Astrocyte (in vitro differentiated cells and primary cell): ENCODE data around the gene MON1B. TPM values are rescaled to one million over a fixed set of nuclear protein-coding genes. Genes with fewer than 3 reads are reported as not detected.

Experiments
- DNase-seq: peaks from one replicate; pipeline ENCODE4 v3.0.0-alpha.2; 2010; ENCODE audit warnings: low read depth
- FAIRE-seq: peaks from 2 replicates; lab custom pipeline; 2011; peaks lifted over from hg19 to GRCh38; lab: Jason Lieb, UNC
- H2AFZ ChIP-seq: 2 replicates; pipeline ENCODE4 v1.6.0; 2012; ENCODE audit warnings: low read depth, low read length, inconsistent platforms
- H3K27ac ChIP-seq: 2 replicates; pipeline ENCODE4 v1.5.1; 2011; ENCODE audit warnings: low read depth, low read length, inconsistent platforms
- H3K27me3 ChIP-seq: 2 replicates; pipeline ENCODE4 v1.6.0; 2011; ENCODE audit warnings: low read length, inconsistent platforms; ENCODE audit not compliant: insufficient read depth
- H3K36me3 ChIP-seq: 2 replicates; pipeline ENCODE4 v1.5.1; 2011; ENCODE audit warnings: low read length, inconsistent platforms; ENCODE audit not compliant: insufficient read depth
- H3K4me1 ChIP-seq: 2 replicates; pipeline ENCODE4 v1.5.1; 2011; ENCODE audit warnings: low read length, inconsistent platforms; ENCODE audit not compliant: insufficient read depth
- H3K4me2 ChIP-seq: 2 replicates; pipeline ENCODE4 v1.6.0; 2012; ENCODE audit warnings: low read length, inconsistent platforms
- H3K4me3 ChIP-seq: 2 replicates; pipeline ENCODE4 v1.5.1; 2011; ENCODE audit warnings: low read depth, mild to moderate bottlenecking, low read length, inconsistent platforms; ENCODE audit not compliant: insufficient read depth
- H3K79me2 ChIP-seq: 2 replicates; pipeline ENCODE4 v1.6.0; 2012; ENCODE audit warnings: mild to moderate bottlenecking, low read length, inconsistent platforms; ENCODE audit not compliant: insufficient read depth
- H3K9ac ChIP-seq: 2 replicates; pipeline ENCODE4 v1.6.0; 2012; ENCODE audit warnings: mild to moderate bottlenecking, low read length, inconsistent platforms
- H3K9me3 ChIP-seq: 2 replicates; pipeline ENCODE4 v1.5.1; 2012; ENCODE audit warnings: low read depth, mild to moderate bottlenecking, low read length, inconsistent platforms; ENCODE audit not compliant: insufficient read depth
- H4K20me1 ChIP-seq: 2 replicates; pipeline ENCODE4 v1.6.0; 2012; ENCODE audit warnings: low read length, inconsistent platforms; ENCODE audit not compliant: insufficient read depth
- H3K27ac Mint-ChIP-seq: one replicate; pipeline ENCODE4 v1.8.0; 2021; ENCODE audit warnings: mild to moderate bottlenecking, mixed read lengths; ENCODE audit not compliant: unreplicated experiment
- H3K27me3 Mint-ChIP-seq: one replicate; pipeline ENCODE4 v1.8.0; 2021; ENCODE audit warnings: low read depth, mixed read lengths; ENCODE audit not compliant: unreplicated experiment
- H3K36me3 Mint-ChIP-seq: one replicate; pipeline ENCODE4 v1.8.0; 2021; ENCODE audit warnings: low read depth, mixed read lengths; ENCODE audit not compliant: unreplicated experiment
- H3K4me1 Mint-ChIP-seq: one replicate; pipeline ENCODE4 v1.8.0; 2021; ENCODE audit warnings: low read depth, mixed read lengths; ENCODE audit not compliant: unreplicated experiment
- H3K4me3 Mint-ChIP-seq: one replicate; pipeline ENCODE4 v1.8.0; 2021; ENCODE audit warnings: mild to moderate bottlenecking, moderate library complexity, mixed read lengths; ENCODE audit not compliant: unreplicated experiment
- H3K9me3 Mint-ChIP-seq: one replicate; pipeline ENCODE4 v1.8.0; 2021; ENCODE audit warnings: mild to moderate bottlenecking, mixed read lengths; ENCODE audit not compliant: unreplicated experiment
- CTCF ChIP-seq: IDR thresholded peaks from 2 replicates; pipeline ENCODE4 v1.5.1; 2011; ENCODE audit warnings: low read depth, mild to moderate bottlenecking, inconsistent platforms, low read length, moderate library complexity; ENCODE audit not compliant: insufficient read depth
- EZH2 ChIP-seq: IDR thresholded peaks from 2 replicates; pipeline ENCODE4 v1.6.1; 2012; ENCODE audit warnings: mild to moderate bottlenecking, low read length, inconsistent platforms; ENCODE audit not compliant: insufficient read depth
- total RNA-seq: library from RNA; stranded (reverse); gene quantifications from 2 replicates; pipeline ENCODE4 v1.2.1, GENCODE V29; 2021

The MON1B gene
- total RNA-seq, 1 donor from 2014 or later, result 40.5 TPM

DNA sequence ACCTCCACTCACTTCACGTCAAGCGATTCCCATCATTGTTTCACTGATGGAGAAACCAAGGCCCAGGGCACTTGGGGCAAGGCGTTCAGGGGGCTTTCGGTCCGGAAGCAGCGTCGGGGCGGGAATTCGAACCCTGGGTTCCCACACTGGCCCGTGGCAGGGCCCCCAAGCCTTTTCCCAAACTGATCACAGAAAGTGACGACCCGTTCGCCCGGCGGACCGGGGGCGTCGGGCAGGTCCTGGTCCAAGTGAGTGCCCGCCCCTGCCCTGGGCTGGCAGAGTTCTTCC, 856 bp upstream of the MON1B start:
- no peak for FAIRE-seq
- Histone ChIP-seq H3K4me1 (peaks cover 4% of the 10 kb centered on the region), H3K27ac (peak overlapping the region; percentile 58), H4K20me1 (peaks cover 8% of the 10 kb centered on the region), H3K9ac (peak overlapping the region; percentile 91), H2AFZ (peak overlapping the region; percentile 95), H3K36me3 (peaks cover 2% of the 10 kb centered on the region), H3K79me2 (peaks cover 38% of the 10 kb centered on the region), H3K4me2 (peak overlapping the region; percentile 94), H3K27me3 (no peaks in the 10 kb centered on the region), H3K9me3 (no peaks in the 10 kb centered on the region), H3K4me3 (peak overlapping the region; percentile 93)
- Mint-ChIP-seq H3K36me3 (peaks cover 7% of the 10 kb centered on the region), H3K27ac (peak overlapping the region; percentile 97), H3K4me3 (peak overlapping the region; percentile 91), H3K9me3 (no peaks in the 10 kb centered on the region), H3K27me3 (no peaks in the 10 kb centered on the region), H3K4me1 (peaks cover 12% of the 10 kb centered on the region)
- DNase-seq, result no peak
- TF ChIP-seq CTCF (no peak), EZH2 (no peak)

DNA sequence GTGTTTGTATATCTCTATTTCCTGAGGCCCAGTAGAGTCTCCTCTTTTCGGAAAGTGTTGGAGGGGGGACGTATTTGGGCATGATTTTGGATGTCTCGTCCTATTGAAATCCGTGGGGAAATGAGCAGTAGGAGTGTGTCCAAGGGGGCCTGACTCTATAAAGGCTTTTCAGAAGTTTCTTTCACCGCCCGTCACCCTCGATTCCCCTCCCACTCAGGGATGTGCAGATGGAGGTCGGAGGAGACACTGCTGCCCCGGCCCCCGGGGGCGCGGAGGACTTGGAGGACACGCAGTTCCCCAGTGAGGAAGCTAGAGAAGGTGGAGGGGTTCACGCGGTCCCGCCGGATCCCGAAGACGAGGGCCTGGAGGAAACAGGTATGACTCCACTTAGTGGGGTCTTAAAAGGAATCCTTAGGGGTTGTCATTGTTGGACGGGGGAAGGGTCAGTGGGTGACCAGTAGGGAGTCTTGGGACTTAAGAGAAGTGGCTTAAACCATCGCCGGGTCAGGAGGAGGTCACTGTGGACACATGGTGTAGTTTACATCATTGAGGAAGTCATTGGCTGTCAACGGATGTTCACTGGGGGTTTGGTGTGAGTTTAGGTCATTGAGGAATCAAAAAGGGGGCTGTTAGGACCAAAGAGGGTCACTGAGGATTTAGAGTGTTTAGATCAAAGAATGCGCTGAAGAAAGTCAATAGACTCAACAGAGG, 424 bp downstream of the MON1B start:
- Mint-ChIP-seq H3K36me3 (peaks cover 7% of the 10 kb centered on the region), H3K9me3 (no peaks in the 10 kb centered on the region), H3K4me1 (peaks cover 12% of the 10 kb centered on the region), H3K4me3 (peak overlapping the region; percentile 91), H3K27ac (peak overlapping the region; percentile 97), H3K27me3 (no peaks in the 10 kb centered on the region)
- H2AFZ ChIP-seq, result peak overlapping the region; percentile 95
- H3K27ac ChIP-seq, result peak overlapping the region; percentile 91
- no peak for TF ChIP-seq EZH2
- no peaks in the 10 kb centered on the region for H3K9me3 ChIP-seq
- H3K9ac ChIP-seq, result peak overlapping the region; percentile 91
- peak overlapping the region; percentile 94 for H3K4me2 ChIP-seq
- peaks cover 8% of the 10 kb centered on the region for H4K20me1 ChIP-seq
- no peak for DNase-seq
- H3K27me3 ChIP-seq, result no peaks in the 10 kb centered on the region
- peak overlapping the region; percentile 93 for H3K4me3 ChIP-seq
- H3K4me1 ChIP-seq, result peaks cover 4% of the 10 kb centered on the region
- peaks cover 39% of the 10 kb centered on the region for H3K79me2 ChIP-seq
- H3K36me3 ChIP-seq, result peaks cover 4% of the 10 kb centered on the region
- FAIRE-seq, result no peak

GRCh38 chr16:77193377-77193776, 2.4 kb downstream of the MON1B start:
- H3K4me3 ChIP-seq, result no peak overlapping the region
- H3K4me3 Mint-ChIP-seq, result no peak overlapping the region
- DNase-seq (no peak), FAIRE-seq (no peak)
- no peaks in the 10 kb centered on the region for H3K9me3 ChIP-seq
- no peak for TF ChIP-seq CTCF
- TF ChIP-seq EZH2, result no peak
- no peak overlapping the region for H3K27ac ChIP-seq
- H3K4me2 ChIP-seq, result no peak overlapping the region
- peaks cover 12% of the 10 kb centered on the region for H3K4me1 Mint-ChIP-seq
- H3K36me3 Mint-ChIP-seq, result peaks cover 12% of the 10 kb centered on the region
- peaks cover 4% of the 10 kb centered on the region for H3K4me1 ChIP-seq
- H3K9ac ChIP-seq, result no peak overlapping the region
- H4K20me1 ChIP-seq, result peaks cover 8% of the 10 kb centered on the region
- H3K27ac Mint-ChIP-seq, result no peak overlapping the region
- H2AFZ ChIP-seq, result no peak overlapping the region
- H3K36me3 ChIP-seq, result peaks cover 8% of the 10 kb centered on the region
- no peaks in the 10 kb centered on the region for H3K9me3 Mint-ChIP-seq
- no peaks in the 10 kb centered on the region for H3K27me3 ChIP-seq
- H3K27me3 Mint-ChIP-seq, result no peaks in the 10 kb centered on the region
- peaks cover 39% of the 10 kb centered on the region for H3K79me2 ChIP-seq
